ENCODE data around the gene GRIK3. TPM values are rescaled to one million over a fixed set of nuclear protein-coding genes. Genes with fewer than 3 reads are reported as not detected.

GRIK3 gene
- total RNA-seq, 4 donors from 2014 or later, result 0.13 to 0.42 (median 0.15) TPM; not detected in 1

DNA sequence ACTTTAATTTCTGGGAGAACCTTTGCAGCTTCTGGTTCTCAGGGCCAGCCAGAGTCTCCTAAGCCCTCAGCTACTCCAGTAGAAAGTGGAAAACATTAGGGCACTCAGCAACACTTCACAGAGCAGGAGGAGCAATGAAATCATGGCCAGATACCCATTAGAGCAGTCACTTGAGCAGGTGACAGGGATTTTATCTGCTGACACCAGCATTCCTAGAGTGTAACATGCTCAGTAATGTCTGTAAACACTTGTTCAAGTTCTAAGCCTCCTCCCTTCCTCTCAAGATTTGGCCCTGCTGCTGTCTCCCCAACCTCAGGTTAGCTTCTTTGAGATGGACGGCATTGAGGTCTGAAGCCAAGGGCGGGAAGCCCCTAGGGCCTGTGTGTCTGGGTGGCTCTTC is 218.0 kb downstream of the GRIK3 start:
- Histone ChIP-seq H3K27ac (no peak overlapping the region), H3K4me1 (peaks cover 0 to 7% of the 10 kb centered on the region in 2 donors), H3K4me3 (replicated peaks in 1 of 3) (no peak overlapping the region), H3K27me3 (no peaks in the 10 kb centered on the region), H3K9me3 (no peaks in the 10 kb centered on the region), H3K36me3 (no peaks in the 10 kb centered on the region)
- WGBS, 2 donors, result 63 to 96% methylated on average over 2 of the region's 2 CpGs
- TF ChIP-seq, protein P1, sequence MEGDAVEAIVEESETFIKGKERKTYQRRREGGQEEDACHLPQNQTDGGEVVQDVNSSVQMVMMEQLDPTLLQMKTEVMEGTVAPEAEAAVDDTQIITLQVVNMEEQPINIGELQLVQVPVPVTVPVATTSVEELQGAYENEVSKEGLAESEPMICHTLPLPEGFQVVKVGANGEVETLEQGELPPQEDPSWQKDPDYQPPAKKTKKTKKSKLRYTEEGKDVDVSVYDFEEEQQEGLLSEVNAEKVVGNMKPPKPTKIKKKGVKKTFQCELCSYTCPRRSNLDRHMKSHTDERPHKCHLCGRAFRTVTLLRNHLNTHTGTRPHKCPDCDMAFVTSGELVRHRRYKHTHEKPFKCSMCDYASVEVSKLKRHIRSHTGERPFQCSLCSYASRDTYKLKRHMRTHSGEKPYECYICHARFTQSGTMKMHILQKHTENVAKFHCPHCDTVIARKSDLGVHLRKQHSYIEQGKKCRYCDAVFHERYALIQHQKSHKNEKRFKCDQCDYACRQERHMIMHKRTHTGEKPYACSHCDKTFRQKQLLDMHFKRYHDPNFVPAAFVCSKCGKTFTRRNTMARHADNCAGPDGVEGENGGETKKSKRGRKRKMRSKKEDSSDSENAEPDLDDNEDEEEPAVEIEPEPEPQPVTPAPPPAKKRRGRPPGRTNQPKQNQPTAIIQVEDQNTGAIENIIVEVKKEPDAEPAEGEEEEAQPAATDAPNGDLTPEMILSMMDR (IDR thresholded peaks at IDR 0.05), result no peak
- no peak for TF ChIP-seq POLR2A (IDR thresholded peaks at IDR 0.05)
- intact Hi-C loops (cut with DNase I), result no loop called here
- peak; percentile 6 to 13 for DNase-seq

DNA sequence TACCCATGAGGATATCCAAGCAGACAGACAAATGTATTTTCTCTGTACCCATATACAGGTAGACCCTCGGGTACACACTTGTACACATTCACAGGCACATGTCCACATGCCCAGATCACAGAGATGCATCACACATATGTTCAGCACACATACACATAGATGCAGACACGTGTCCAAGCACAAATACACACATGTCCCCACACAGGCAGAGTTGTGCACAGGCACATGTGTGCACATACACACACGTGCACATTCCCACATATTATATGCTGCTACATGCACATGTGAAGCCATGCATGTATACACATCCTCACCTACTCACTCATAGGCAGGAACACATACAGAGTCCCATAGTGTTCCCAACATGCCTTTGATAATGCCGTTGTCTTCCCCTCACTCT is 219.5 kb downstream of the GRIK3 start:
- TF ChIP-seq POLR2A (IDR thresholded peaks at IDR 0.05), result no peak
- TF ChIP-seq, protein P1 (IDR thresholded peaks at IDR 0.05), result no peak
- Histone ChIP-seq H3K4me3 (replicated peaks in 1 of 3) (no peak overlapping the region), H3K36me3 (no peaks in the 10 kb centered on the region), H3K27me3 (no peaks in the 10 kb centered on the region), H3K4me1 (peaks cover 0 to 7% of the 10 kb centered on the region in 2 donors), H3K27ac (no peak overlapping the region), H3K9me3 (no peaks in the 10 kb centered on the region)
- WGBS, 2 donors, result 77 to 85% methylated on average over 4 of the region's 4 CpGs
- DNase-seq, result no peak
- intact Hi-C loops (cut with DNase I), result no loop called here

DNA sequence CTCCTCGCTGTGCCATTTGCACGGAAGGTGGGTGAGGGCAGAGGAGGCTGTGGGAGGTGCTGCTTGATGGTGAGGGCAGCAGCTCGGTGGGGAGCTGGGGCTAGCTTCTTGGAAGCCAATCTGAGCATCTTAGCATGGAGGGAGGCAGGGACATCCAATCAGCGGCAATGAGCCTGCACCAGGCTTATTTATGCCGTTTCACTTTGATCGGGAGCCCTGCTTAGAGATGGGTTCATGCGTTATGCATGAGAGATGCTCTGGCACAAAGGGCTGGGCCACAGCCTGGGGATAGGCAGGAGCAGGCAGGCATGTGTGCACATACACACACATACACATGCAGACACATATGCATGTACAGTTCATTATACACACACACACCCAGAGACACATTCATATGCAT is 220.2 kb downstream of the GRIK3 start:
- Histone ChIP-seq H3K9me3 (no peaks in the 10 kb centered on the region), H3K36me3 (no peaks in the 10 kb centered on the region), H3K4me1 (peaks cover 0 to 7% of the 10 kb centered on the region in 2 donors), H3K4me3 (replicated peaks in 1 of 3) (no peak overlapping the region), H3K27me3 (no peaks in the 10 kb centered on the region), H3K27ac (no peak overlapping the region)
- WGBS, 2 donors, result 77 to 87% methylated on average over 7 of the region's 7 CpGs
- TF ChIP-seq, protein P1 (IDR thresholded peaks at IDR 0.05), result no peak
- TF ChIP-seq POLR2A (IDR thresholded peaks at IDR 0.05), result no peak
- DNase-seq, result no peak
- intact Hi-C loops (cut with DNase I), result no loop called here

DNA sequence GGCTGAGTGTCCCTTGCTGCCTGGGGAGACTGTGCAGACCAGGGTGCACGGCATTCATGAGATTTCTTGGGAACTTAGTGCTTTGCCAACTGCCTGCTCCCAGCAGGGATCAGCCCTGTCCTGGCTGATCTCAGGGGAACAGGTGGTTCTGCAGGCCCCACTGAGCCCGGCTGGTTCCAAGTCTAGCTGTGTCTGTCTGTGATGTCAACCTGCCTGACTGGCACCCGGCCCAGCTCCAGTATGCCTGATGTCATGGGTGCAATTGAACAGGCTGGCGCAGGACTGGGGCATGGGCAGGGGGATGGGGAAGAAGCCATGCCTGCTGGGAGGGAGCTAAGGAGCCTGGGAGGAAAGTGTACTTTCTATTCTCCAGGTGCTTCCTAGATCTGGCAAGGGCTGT is 227.1 kb downstream of the GRIK3 start:
- H3K36me3 ChIP-seq, result no peaks in the 10 kb centered on the region

DNA sequence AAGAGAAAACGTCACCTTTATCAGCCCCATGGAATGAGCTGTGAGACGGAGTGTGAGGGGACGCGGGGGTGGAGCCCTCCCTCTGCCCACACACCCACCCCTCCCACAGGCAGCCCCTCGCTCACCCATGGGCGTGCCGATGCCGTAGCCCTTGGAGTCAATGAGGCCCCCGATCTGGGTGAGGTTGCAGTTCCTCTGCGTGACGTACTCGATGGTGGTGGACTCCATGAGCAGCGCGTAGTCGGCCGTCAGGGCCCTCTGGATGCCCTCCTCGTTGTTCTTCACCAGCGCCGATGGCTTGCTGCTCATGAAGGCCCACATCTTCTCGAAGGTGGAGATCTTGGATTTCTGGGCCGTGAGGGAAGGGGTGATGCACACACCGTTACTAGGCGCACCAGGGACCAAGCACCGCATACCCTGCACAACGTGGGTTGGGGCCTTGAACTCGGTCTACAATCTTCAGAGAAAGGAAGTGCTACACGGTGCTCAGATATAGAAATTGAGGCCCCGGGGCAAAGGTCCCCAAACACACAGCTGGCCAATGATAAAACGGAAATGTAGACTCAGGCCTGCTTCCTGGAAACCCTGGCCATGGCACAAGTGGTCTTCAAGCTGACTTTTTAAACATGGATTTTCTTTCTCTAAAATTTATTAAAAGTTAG is 228.2 kb downstream of the GRIK3 start:
- no peaks in the 10 kb centered on the region for H3K9me3 ChIP-seq
- DNase-seq, result no peak
- no peak for TF ChIP-seq POLR2A (IDR thresholded peaks at IDR 0.05)
- TF ChIP-seq, protein P1 (IDR thresholded peaks at IDR 0.05), result no peak
- no peaks in the 10 kb centered on the region for H3K36me3 ChIP-seq
- H3K4me3 ChIP-seq (replicated peaks in 1 of 3), result no peak overlapping the region
- no peaks in the 10 kb centered on the region for H3K4me1 ChIP-seq
- intact Hi-C loops (cut with DNase I), result no loop called here
- 80 to 83% methylated on average over 22 to 29 of the region's 29 CpGs for WGBS, 2 donors
- H3K27me3 ChIP-seq, result no peaks in the 10 kb centered on the region
- H3K27ac ChIP-seq, result no peak overlapping the region

More for the DNA sequence above, 227.1 kb downstream of the GRIK3 start:
- peak; percentile 9 to 24 for DNase-seq
- H3K27ac ChIP-seq, result no peak overlapping the region
- no peaks in the 10 kb centered on the region for H3K27me3 ChIP-seq
- no peaks in the 10 kb centered on the region for H3K4me1 ChIP-seq
- intact Hi-C loops (cut with DNase I), result no loop called here
- TF ChIP-seq, protein P1 (IDR thresholded peaks at IDR 0.05), result no peak
- TF ChIP-seq POLR2A (IDR thresholded peaks at IDR 0.05), result no peak
- WGBS, 2 donors, result 64 to 69% methylated on average over 4 of the region's 4 CpGs
- H3K9me3 ChIP-seq, result no peaks in the 10 kb centered on the region
- no peak overlapping the region for H3K4me3 ChIP-seq (replicated peaks in 1 of 3)
